Epithelial cell of umbilical artery (primary cell): ENCODE data around the gene BLOC1S6. TPM values are rescaled to one million over a fixed set of nuclear protein-coding genes. Genes with fewer than 3 reads are reported as not detected.

Experiments
- total RNA-seq: library from RNA; depleted of rRNA; stranded (reverse); fragments of >200 nt; gene quantifications from 2 replicates; pipeline ENCODE4 v1.2.3, GENCODE V29; 2014

The BLOC1S6 gene, protein sequence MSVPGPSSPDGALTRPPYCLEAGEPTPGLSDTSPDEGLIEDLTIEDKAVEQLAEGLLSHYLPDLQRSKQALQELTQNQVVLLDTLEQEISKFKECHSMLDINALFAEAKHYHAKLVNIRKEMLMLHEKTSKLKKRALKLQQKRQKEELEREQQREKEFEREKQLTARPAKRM
- 76.9 and 78.3 TPM in 2 replicates for total RNA-seq

DNA sequence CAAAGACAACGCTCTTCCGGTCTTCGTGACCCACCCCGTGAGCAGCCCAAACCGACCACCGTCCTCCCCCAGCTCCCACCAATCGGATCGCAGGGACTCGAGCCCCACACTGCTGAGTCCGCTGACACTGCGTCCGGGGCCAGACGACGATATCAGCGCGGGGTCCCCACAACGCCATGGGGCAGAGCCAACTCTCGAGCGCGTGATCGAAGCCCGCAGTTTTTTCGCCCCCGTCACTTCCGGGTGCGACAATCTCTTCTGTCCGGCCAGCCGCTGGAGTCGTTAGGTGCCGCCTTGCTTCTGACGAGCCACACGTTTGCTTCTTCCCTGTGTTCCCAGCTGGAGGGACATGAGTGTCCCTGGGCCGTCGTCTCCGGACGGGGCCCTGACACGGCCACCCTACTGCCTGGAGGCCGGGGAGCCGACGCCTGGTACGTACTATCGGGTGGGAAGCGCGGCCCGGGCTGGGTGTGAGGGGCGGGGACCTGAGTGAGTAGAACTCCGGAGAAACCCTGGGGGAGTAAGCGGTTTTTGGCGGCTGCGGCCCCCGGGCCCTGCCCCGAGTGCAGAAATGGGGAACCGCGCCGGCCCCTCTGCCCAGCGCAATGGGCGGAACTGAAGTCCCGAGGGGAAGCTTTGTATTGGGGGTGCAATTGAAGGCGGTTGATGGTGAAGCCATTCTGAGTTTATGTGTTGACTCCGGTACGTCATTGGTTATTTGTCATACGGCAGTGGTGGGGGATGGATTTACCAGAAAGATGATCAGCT is at the start of gene BLOC1S6:
Gene BLOC1S6 (plus strand): TSS at position 285 of the 768 bp plus-strand sequence. CDS start 65 bp downstream, at position 350.

DNA sequence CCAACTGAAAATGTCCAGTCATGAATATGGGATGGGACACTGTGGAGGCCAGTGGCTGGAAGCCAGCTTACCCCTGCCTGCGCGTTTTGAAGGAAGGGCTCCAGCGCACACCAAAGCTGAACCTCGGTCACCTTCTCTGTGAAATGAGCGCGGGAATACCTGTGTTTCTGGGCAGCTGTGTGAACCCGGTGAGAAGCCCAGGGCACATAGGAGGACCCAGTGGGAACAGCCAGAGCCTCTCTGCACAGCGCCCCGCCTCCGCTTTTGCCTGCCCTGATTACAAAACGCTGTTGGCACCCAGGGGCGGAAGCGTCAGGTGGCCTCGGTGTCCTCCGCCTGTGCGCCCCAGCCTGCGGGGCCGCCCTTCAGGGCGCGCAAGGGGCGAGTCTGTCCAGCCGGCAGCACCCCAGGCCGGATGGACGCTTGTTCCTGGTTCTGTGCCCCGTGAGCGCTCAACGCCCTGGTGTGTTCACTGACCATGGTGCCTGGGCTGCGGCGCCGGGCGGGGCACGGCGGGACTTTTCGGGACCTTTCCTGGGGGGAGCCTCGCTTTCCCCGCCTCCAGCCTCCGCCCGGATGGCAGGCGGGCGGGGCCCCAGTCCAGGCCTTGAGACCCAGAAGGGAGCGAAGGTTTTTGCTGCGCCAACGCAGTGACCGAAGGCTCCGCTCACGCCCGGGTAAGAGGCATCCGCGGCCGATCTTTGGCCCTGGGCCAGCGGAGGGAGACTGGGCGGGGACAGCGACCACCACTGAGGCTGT is 47.4 kb downstream of the BLOC1S6 start, which contains the start of gene SQOR:
Gene SQOR (plus strand): TSS at position 598 of the 759 bp plus-strand sequence. CDS start 23,895 bp downstream, outside the sequence.

Other genes starting within 250 kb of the BLOC1S6 start
- gene GATM, start 208.8 kb upstream of the BLOC1S6 start, total RNA-seq = 0.32 and 1.4 TPM in 2 replicates
- gene SLC30A4, start 64.6 kb upstream of the BLOC1S6 start, total RNA-seq = 3.2 and 5.3 TPM in 2 replicates
- 19.2 and 29.6 TPM in 2 replicates for gene SQOR, start 47.6 kb downstream of the BLOC1S6 start, total RNA-seq